ENCODE measurements around the gene TSSK3. TPM values are rescaled to one million over a fixed set of nuclear protein-coding genes. Genes with fewer than 3 reads are reported as not detected.

The TSSK3 gene
- total and polyA plus RNA-seq, 2 experiments from 2014 or later = not detected

GRCh38 chr1:32365445-32365844 is 3.1 kb downstream of the TSSK3 start (continued):
- no peak for TF ChIP-seq ZNF462 (CRISPR knock-in tag; IDR thresholded peaks at IDR 0.05)
- TF ChIP-seq EZH2phosphoT487 (IDR thresholded peaks at IDR 0.05; ENCODE audit: unreplicated experiment) = no peak
- no peak for TF ChIP-seq JUNB (IDR thresholded peaks at IDR 0.05; ENCODE audit: unreplicated experiment)
- TF ChIP-seq NANOG (IDR thresholded peaks at IDR 0.05; ENCODE audit: borderline replicate concordance) = no peak
- no peak for TF ChIP-seq ZNF114 (CRISPR knock-in tag; IDR thresholded peaks at IDR 0.05)

GRCh38 chr1:32367912-32368635 is 5.7 kb downstream of the TSSK3 start:
- H3K4me1 ChIP-seq (ENCODE audit: insufficient read depth) = no peaks in the 10 kb centered on the region
- peaks cover 8% of the 10 kb centered on the region for H3K27me3 Mint-ChIP-seq (ENCODE audit: insufficient read depth, low read depth, poor library complexity)
- H3K27me3 ChIP-seq (ENCODE audit: insufficient read depth) = no peaks in the 10 kb centered on the region
- H3K4me1 Mint-ChIP-seq = no peaks in the 10 kb centered on the region
- no peak overlapping the region for H3K4me3 ChIP-seq
- 0 out of 2 replicates have a peak, but pooled peaks cover 2% of the 10 kb centered on the region for H3F3A ChIP-seq (replicated peaks; ENCODE audit: low read depth)
- ATAC-seq = no peak
- DNase-seq (ENCODE audit: low spot score) = no peak
- no peaks in the 10 kb centered on the region; the same call in none of the 2 replicates for H4K20me1 ChIP-seq (replicated peaks; ENCODE audit: insufficient read depth)
- no peak overlapping the region for H3K4me3 Mint-ChIP-seq
- no peaks in the 10 kb centered on the region for H3K9me2 ChIP-seq (ENCODE audit: insufficient read depth)
- no peak overlapping the region for H3K4me2 ChIP-seq
- no peak overlapping the region for H3K27ac Mint-ChIP-seq
- no peak overlapping the region for H3K27ac ChIP-seq (ENCODE audit: low read depth)
- peaks cover 59% of the 10 kb centered on the region for H3K36me3 Mint-ChIP-seq (ENCODE audit: low read depth)
- peaks cover 16% of the 10 kb centered on the region; the same call in 1 of the 2 replicates for H3K36me3 ChIP-seq (ENCODE audit: insufficient read depth)
- no peak overlapping the region for H2AFZ ChIP-seq
- no peaks in the 10 kb centered on the region; the same call in 2 of the 3 replicates for H3K9me3 Mint-ChIP-seq
- H3K79me2 ChIP-seq (replicated peaks; ENCODE audit: insufficient read depth) = no peaks in the 10 kb centered on the region
- TF ChIP-seq NANOG (IDR thresholded peaks at IDR 0.05; ENCODE audit: borderline replicate concordance) = no peak
- no peak for TF ChIP-seq EZH2 (IDR thresholded peaks at IDR 0.05; ENCODE audit: low read depth, unreplicated experiment)
- no peak for TF ChIP-seq JUNB (IDR thresholded peaks at IDR 0.05; ENCODE audit: unreplicated experiment)
- TF ChIP-seq CTCF (conservative IDR thresholded peaks at IDR 0.05; ENCODE audit: low read depth in 2 of 2) = no peak
- no peak for TF ChIP-seq ETS1 (IDR thresholded peaks at IDR 0.05)
